EH (cell line): Measurements from ENCODE around the gene SNAPC1.

Source experiments
- DNase-seq: peaks from one replicate; pipeline ENCODE4 v3.0.0-alpha.2; 2015; ENCODE audit warnings: low read depth

The SNAPC1 gene

GRCh38 chr14:61812347-61813095, 50.3 kb downstream of the SNAPC1 start, which contains the start of gene SYT16:
TSS of gene SYT16 (plus strand) at chr14:61812703.
- no peak for DNase-seq

- DNase-seq, result no peak
Observed at GRCh38 chr14:61813096-61813606, 50.9 kb downstream of the SNAPC1 start.

GRCh38 chr14:61822458-61822857, 60.2 kb downstream of the SNAPC1 start:
- DNase-seq, result no peak

- DNase-seq, result no peak
Observed at GRCh38 chr14:61832783-61833182, 70.6 kb downstream of the SNAPC1 start.

GRCh38 chr14:61836184-61836583, 74.0 kb downstream of the SNAPC1 start:
- no peak for DNase-seq

- no peak for DNase-seq
Observed at GRCh38 chr14:61836807-61837206, 74.6 kb downstream of the SNAPC1 start.

GRCh38 chr14:61837336-61838229, 75.4 kb downstream of the SNAPC1 start:
- peak; percentile 81 for DNase-seq

GRCh38 chr14:61838661-61839245, 76.5 kb downstream of the SNAPC1 start:
- DNase-seq, result peak; percentile 32

GRCh38 chr14:61839507-61839906, 77.3 kb downstream of the SNAPC1 start:
- peak; percentile 88 for DNase-seq

GRCh38 chr14:61841145-61841544, 78.9 kb downstream of the SNAPC1 start:
- peak; percentile 37 for DNase-seq
